C4-2B (cell line): ENCODE results near the gene ARSA.
A peak's percentile ranks its signal among the peaks of the same experiment; 100 is the strongest.

Experiments
- H3K27ac ChIP-seq: fragments of 450-650 bp; 2 replicates; pipeline ENCODE4 v1.5.1; 2017
- CTCF ChIP-seq: fragments of 450-650 bp; conservative IDR thresholded peaks from 2 replicates; pipeline ENCODE4 v1.5.1; 2017; ENCODE audit warnings: mild to moderate bottlenecking
- ZFX ChIP-seq: fragments of 450-650 bp; IDR thresholded peaks from 2 replicates; pipeline ENCODE4 v1.6.1; 2017

ARSA gene

DNA sequence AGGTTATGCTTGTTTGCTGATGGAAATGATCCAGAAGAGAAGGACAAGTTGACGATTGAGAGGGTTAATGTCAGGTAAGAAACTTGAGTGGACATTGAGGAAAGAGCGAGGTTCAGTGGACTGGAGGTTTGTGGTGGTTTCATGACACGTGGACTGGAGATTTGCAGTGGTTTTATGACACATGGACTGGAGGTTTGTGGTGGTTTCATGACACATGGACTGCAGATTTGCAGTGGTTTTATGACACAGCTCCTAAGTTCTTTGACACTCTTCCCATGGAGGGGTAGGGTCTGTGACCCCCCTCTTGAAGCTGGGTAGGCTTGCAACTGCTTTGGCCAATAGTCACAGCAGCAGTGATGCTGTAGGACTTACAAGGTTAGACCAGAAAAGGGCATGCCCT lies 32.8 kb downstream of the ARSA start:
- no peak overlapping the region for H3K27ac ChIP-seq
- no peak for TF ChIP-seq CTCF
- no peak for TF ChIP-seq ZFX

GRCh38 chr22:50587407-50587806 lies 40.5 kb downstream of the ARSA start:
- TF ChIP-seq ZFX: no peak
- no peak for TF ChIP-seq CTCF
- no peak overlapping the region for H3K27ac ChIP-seq

DNA sequence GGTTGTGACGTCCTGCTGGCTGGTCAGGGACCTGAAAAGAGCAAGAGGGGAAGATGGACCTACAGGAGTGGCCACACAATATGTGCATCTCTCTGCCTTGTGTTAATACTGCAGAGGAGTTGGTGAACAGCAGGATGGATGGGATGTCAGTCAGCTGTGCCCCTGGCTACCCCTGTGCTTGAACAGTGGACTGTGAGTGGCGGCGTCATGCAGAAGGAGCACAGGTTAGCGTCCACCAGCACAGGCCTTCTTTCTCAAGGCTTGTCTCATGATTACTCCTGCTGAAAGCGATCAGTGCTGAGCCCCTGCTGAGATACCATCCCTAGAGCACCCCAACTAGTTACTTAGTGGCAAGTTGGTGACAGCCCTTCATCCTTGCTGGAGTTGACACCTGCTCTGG lies 41.5 kb downstream of the ARSA start:
- TF ChIP-seq ZFX: no peak
- no peak for TF ChIP-seq CTCF
- no peak overlapping the region for H3K27ac ChIP-seq

DNA sequence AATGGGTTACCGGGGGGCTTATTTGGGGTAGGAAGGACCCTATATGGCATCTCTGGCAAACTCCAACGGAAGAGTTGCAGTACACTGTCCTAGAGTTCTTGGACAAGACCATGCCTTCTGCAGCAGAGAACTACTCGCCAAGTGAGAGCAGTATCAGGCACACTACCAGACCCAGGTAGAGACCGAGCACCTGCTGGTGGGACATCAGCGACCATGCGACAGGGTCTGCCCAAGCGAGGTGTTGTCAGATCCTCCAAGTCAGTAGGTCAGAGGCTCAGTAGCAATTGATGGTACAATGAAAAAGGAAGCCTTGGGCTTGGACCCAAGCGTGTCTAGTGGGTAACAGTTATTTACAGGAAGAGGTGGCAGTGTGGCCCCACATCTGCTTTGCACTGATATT lies 42.2 kb downstream of the ARSA start:
- TF ChIP-seq CTCF: no peak
- TF ChIP-seq ZFX: no peak
- no peak overlapping the region for H3K27ac ChIP-seq

DNA sequence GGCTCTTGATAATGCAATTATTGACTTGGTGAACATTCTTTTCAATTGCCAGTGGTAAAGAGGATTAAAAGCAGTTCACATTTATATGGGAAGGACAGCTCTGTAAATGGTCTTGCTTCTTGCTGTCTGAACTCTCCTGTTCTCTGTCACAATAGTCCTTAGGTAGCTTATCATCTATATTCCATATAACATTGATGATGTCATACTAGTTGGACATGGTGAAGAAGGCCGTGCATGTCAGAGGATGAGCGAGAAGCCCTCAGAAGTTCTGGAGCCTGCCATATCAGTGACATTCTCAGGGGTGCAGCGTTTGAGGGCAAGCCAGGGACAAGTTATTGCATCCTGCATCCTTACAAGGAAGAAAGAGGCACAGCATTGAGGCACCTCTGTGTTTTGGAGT lies 42.7 kb downstream of the ARSA start:
- H3K27ac ChIP-seq: no peak overlapping the region
- no peak for TF ChIP-seq CTCF
- no peak for TF ChIP-seq ZFX

GRCh38 chr22:50584106-50585096 lies 43.6 kb downstream of the ARSA start:
- H3K27ac ChIP-seq: no peak overlapping the region
- TF ChIP-seq CTCF (no peak), ZFX (no peak)

DNA sequence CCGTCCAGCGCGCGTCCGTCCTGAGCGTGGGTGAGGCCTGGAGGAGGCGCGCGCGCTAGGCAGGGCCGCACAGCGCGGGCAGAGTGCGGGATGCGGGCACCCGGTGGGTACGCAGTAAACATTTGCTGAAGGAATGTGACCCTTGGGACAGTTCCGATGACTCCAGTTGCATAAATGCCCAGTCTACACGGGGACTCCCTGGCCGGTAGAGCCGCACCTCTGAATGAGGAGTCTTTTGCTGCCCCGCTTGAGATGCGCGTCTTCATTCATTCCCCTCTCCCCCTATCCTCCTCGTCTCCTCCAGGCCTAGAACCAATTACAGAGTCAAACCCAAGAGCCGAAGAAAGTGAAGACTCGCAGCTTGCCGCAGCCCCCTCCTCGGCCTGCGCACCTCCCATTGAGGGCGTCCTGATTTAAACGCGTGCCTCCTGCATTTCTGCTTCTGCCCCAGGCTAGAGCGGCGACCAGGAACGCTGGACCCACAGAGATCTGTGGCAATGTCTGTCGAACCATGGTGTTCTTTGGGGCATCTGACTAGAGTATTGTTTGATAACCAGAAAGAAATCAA lies 44.6 kb downstream of the ARSA start:
- peak overlapping the region; percentile 90 for H3K27ac ChIP-seq
- TF ChIP-seq ZFX: peak; percentile 92
- no peak for TF ChIP-seq CTCF
